GM12891 (cell line): ENCODE measurements around the gene ECPAS.

Source experiments
- PAX5 ChIP-seq: IDR thresholded peaks from 2 replicates; pipeline ENCODE4 v1.6.1; 2011; ENCODE audit warnings: low read length, moderate library complexity, mild to moderate bottlenecking; ENCODE audit not compliant: insufficient read depth, severe bottlenecking
- POLR2A ChIP-seq: IDR thresholded peaks from 2 replicates; pipeline ENCODE4 v1.6.1; 2011; ENCODE audit warnings: low read depth, low read length, control low read depth
- POLR2AphosphoS5 ChIP-seq: IDR thresholded peaks from 2 replicates; pipeline ENCODE4 v1.6.1; 2011; ENCODE audit warnings: low read depth, low read length, control low read depth
- SPI1 ChIP-seq: IDR thresholded peaks from 2 replicates; pipeline ENCODE4 v1.6.1; 2011; ENCODE audit warnings: low read depth, low read length, control low read depth
- TAF1 ChIP-seq: IDR thresholded peaks from 2 replicates; pipeline ENCODE4 v1.6.1; 2011; ENCODE audit warnings: low read depth, low read length, control low read depth

- no peak for TF ChIP-seq POLR2A
- TF ChIP-seq TAF1: no peak
- TF ChIP-seq PAX5: no peak
- TF ChIP-seq POLR2AphosphoS5: no peak
- no peak for TF ChIP-seq SPI1
These were observed 163.6 kb downstream of the ECPAS start for GRCh38 chr9:111320631-111321030.
